ENCODE results near the gene SCN2B.
"Not testable (repeated sequence)": the region's sequence is repeated elsewhere in the genome, so short reads cannot be mapped to it uniquely, and the experiment has no call there.

Gene SCN2B

GRCh38 chr11:118184784-118185579, 8.5 kb upstream of the SCN2B start:
- no peaks in the 10 kb centered on the region for H3K79me2 ChIP-seq (ENCODE audit: insufficient read depth, low read length)
- H3K4me3 ChIP-seq (ENCODE audit: low read depth in 1 of 2, low read length in 2 of 2) = no peak overlapping the region
- DNase-seq (no peak), ATAC-seq (ENCODE audit: insufficient read depth, low read depth) (no peak)
- TF ChIP-seq CTCF (IDR thresholded peaks at IDR 0.05; ENCODE audit: borderline replicate concordance, extremely low read depth, low read length, poor library complexity, severe bottlenecking) (no peak), EZH2 (IDR thresholded peaks at IDR 0.05; ENCODE audit: borderline replicate concordance, low read depth, low read length, severe bottlenecking) (no peak)
- H3K27me3 ChIP-seq (ENCODE audit: insufficient read depth, low read length, poor library complexity) = no peaks in the 10 kb centered on the region
- H3K4me1 ChIP-seq (ENCODE audit: insufficient read depth, low read length) = 0 out of 2 replicates have a peak, but pooled peaks cover 4% of the 10 kb centered on the region
- H3K4me2 ChIP-seq (ENCODE audit: insufficient read depth, low read length) = no peak overlapping the region
- H2AFZ ChIP-seq (ENCODE audit: low read depth, low read length) = no peak overlapping the region
- no peaks in the 10 kb centered on the region for H4K20me1 ChIP-seq (ENCODE audit: insufficient read depth, low read length)
- no peaks in the 10 kb centered on the region for H3K36me3 ChIP-seq (ENCODE audit: insufficient read depth, low read length)
- no peak overlapping the region for H3K9ac ChIP-seq (ENCODE audit: low read depth, low read length)
- no peak overlapping the region for H3K27ac ChIP-seq (ENCODE audit: low read length)
- no peaks in the 10 kb centered on the region for H3K9me3 ChIP-seq (ENCODE audit: insufficient read depth, low read length, severe bottlenecking)

GRCh38 chr11:118183691-118184090, 7.3 kb upstream of the SCN2B start:
- H3K36me3 ChIP-seq (ENCODE audit: insufficient read depth, low read length); H4K20me1 ChIP-seq (ENCODE audit: insufficient read depth, low read length); DNase-seq; H3K9me3 ChIP-seq (ENCODE audit: insufficient read depth, low read length, severe bottlenecking); H3K4me1 ChIP-seq (ENCODE audit: insufficient read depth, low read length); H3K4me2 ChIP-seq (ENCODE audit: insufficient read depth, low read length); H2AFZ ChIP-seq (ENCODE audit: low read depth, low read length); H3K4me3 ChIP-seq (ENCODE audit: low read depth in 1 of 2, low read length in 2 of 2); H3K79me2 ChIP-seq (ENCODE audit: insufficient read depth, low read length); H3K9ac ChIP-seq (ENCODE audit: low read depth, low read length); H3K27me3 ChIP-seq (ENCODE audit: insufficient read depth, low read length, poor library complexity); H3K27ac ChIP-seq (ENCODE audit: low read length); ATAC-seq (ENCODE audit: insufficient read depth, low read depth): not testable (repeated sequence)

DNA sequence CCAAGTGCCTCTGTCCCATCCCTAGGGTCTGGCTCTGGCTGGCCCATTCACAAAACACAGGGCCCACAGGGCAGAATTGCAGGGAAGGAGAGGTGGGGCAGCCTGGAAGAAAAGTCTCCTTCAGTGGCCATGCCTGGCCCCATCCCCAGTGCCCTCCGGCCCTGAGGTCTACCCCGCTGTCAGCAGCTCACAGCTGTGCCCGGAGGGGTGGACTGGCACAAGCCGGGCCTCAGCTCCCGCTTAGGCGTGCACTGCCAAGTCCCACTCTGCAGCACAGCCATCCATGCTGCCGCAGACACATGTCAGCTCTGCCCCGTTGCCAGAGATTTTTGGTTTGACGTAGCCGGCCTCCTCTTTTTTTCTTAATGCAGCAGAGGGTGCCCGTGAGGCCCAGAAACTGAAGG, 3.9 kb upstream of the SCN2B start:
- Histone ChIP-seq H3K4me3 (ENCODE audit: low read depth in 1 of 2, low read length in 2 of 2) (no peak overlapping the region), H3K9me3 (ENCODE audit: insufficient read depth, low read length, severe bottlenecking) (no peaks in the 10 kb centered on the region), H3K4me2 (ENCODE audit: insufficient read depth, low read length) (no peak overlapping the region; the same call in 1 of the 2 replicates), H3K27ac (ENCODE audit: low read length) (no peak overlapping the region), H3K36me3 (ENCODE audit: insufficient read depth, low read length) (no peaks in the 10 kb centered on the region), H3K79me2 (ENCODE audit: insufficient read depth, low read length) (no peaks in the 10 kb centered on the region), H3K4me1 (ENCODE audit: insufficient read depth, low read length) (0 out of 2 replicates have a peak, but pooled peaks cover 6% of the 10 kb centered on the region), H3K27me3 (ENCODE audit: insufficient read depth, low read length, poor library complexity) (peaks cover 5% of the 10 kb centered on the region), H2AFZ (ENCODE audit: low read depth, low read length) (no peak overlapping the region), H4K20me1 (ENCODE audit: insufficient read depth, low read length) (no peaks in the 10 kb centered on the region), H3K9ac (ENCODE audit: low read depth, low read length) (peak overlapping the region; percentile 13; the same call in 1 of the 2 replicates)
- TF ChIP-seq EZH2 (IDR thresholded peaks at IDR 0.05; ENCODE audit: borderline replicate concordance, low read depth, low read length, severe bottlenecking) (no peak), CTCF (IDR thresholded peaks at IDR 0.05; ENCODE audit: borderline replicate concordance, extremely low read depth, low read length, poor library complexity, severe bottlenecking) (no peak)
- DNase-seq (peak; percentile 72), ATAC-seq (ENCODE audit: insufficient read depth, low read depth) (peak; percentile 93)

DNA sequence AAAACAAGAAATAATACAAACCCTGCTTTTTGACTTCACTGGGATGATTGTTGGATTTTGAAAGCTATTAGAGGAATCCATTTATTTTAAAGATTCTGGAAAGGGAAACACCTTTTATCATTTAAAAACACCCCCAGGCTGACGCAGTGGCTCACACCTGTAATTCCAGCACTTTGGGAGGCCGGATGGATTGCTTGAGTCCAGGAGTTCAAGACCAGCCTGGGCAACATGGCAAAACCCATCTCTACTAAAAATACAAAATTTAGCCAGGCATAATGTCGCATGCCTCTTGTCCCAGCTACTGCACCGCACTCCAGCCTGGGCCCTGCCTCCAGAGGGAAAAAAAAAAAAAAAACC, 317 bp upstream of the SCN2B start:
- H3K4me2 ChIP-seq (ENCODE audit: insufficient read depth, low read length) = no peak overlapping the region
- H3K9ac ChIP-seq (ENCODE audit: low read depth, low read length) = no peak overlapping the region

More for the DNA sequence above, 317 bp upstream of the SCN2B start:
- H4K20me1 ChIP-seq (ENCODE audit: insufficient read depth, low read length) = no peaks in the 10 kb centered on the region
- H3K27me3 ChIP-seq (ENCODE audit: insufficient read depth, low read length, poor library complexity) = peaks cover 10% of the 10 kb centered on the region
- no peak for ATAC-seq (ENCODE audit: insufficient read depth, low read depth)
- no peak overlapping the region for H3K4me3 ChIP-seq (ENCODE audit: low read depth in 1 of 2, low read length in 2 of 2)
- H2AFZ ChIP-seq (ENCODE audit: low read depth, low read length) = no peak overlapping the region
- no peak for DNase-seq
- no peaks in the 10 kb centered on the region for H3K36me3 ChIP-seq (ENCODE audit: insufficient read depth, low read length)
- H3K4me1 ChIP-seq (ENCODE audit: insufficient read depth, low read length) = peaks cover 10% of the 10 kb centered on the region
- H3K27ac ChIP-seq (ENCODE audit: low read length) = no peak overlapping the region
- H3K9me3 ChIP-seq (ENCODE audit: insufficient read depth, low read length, severe bottlenecking) = no peaks in the 10 kb centered on the region
- TF ChIP-seq EZH2 (IDR thresholded peaks at IDR 0.05; ENCODE audit: borderline replicate concordance, low read depth, low read length, severe bottlenecking) (no peak), CTCF (IDR thresholded peaks at IDR 0.05; ENCODE audit: borderline replicate concordance, extremely low read depth, low read length, poor library complexity, severe bottlenecking) (no peak)
- no peaks in the 10 kb centered on the region for H3K79me2 ChIP-seq (ENCODE audit: insufficient read depth, low read length)

Measured in DND-41 (cell line).